HG03045 (cell line): ENCODE results near the gene ZSWIM6.

ENCODE experiments used
- ATAC-seq: cut with Tn5 transposase; IDR thresholded peaks from one replicate; pipeline ENCODE4 v1.9.1; 2021; ENCODE audit warnings: mild to moderate bottlenecking, moderate library complexity; ENCODE audit not compliant: unreplicated experiment

ZSWIM6 gene

DNA sequence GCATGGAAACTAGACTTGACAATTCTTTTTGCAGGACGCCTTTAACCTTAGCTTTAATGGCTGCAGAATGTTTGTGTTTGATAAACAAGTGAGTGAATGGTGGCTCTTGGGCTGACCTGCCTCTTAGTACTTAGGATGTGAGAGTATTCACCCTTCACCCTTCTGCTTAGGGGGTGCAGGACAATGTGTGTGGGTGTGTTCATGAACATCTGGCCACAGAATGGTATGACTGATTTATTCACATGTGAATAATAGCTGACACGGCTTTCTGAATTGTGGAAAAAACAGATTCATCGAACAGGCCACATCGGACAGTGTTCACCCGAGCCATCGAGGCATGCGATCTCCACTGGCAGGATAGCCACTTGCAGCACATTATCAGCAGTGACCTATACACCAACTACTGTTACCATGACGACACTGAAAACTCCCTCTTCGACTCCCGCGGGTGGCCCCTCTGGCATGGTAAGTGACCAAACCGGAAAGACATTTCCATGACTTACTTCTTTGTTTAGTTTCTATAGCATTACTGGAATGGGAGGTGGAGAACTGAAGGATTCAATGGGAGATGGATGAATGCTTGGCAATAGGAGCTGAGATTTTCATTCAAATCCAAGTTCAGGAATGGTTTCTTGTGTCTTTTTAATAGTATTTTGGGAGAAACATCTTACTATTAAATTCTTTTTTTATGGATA is 193.6 kb downstream of the ZSWIM6 start:
- no peak for ATAC-seq

DNA sequence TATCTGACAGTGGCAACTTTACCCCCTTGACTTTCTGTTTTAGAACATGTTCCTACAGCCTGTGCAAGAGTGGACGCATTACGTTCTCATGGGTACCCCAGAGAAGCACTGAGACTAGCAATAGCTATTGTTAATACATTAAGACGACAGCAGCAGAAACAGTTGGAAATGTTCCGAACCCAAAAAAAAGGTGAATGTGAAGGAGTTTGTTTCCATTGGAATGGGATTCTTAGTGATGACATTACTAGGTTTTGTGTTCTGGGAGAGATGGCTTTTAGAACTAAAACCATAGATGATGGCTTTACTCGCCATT is 194.1 kb downstream of the ZSWIM6 start:
- no peak for ATAC-seq

DNA sequence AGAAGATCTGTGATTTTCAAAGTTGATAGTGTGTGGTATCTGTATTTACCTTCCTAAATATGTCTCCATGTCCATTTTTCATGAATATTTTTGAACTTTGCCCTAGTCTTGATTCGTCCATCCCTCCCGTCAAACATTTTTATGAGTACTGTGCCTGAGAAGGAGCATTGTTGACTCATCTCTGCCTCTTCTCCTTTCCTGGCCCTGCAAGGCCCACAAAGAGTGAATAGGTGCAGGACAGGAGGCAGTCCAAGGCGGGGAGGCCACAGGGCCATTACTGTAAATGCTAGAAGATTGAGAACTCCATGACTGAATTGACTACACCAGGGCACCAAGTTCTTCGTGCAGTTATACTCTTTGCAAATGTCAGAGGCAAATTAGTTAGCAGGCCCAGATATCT is 200.9 kb downstream of the ZSWIM6 start:
- no peak for ATAC-seq

DNA sequence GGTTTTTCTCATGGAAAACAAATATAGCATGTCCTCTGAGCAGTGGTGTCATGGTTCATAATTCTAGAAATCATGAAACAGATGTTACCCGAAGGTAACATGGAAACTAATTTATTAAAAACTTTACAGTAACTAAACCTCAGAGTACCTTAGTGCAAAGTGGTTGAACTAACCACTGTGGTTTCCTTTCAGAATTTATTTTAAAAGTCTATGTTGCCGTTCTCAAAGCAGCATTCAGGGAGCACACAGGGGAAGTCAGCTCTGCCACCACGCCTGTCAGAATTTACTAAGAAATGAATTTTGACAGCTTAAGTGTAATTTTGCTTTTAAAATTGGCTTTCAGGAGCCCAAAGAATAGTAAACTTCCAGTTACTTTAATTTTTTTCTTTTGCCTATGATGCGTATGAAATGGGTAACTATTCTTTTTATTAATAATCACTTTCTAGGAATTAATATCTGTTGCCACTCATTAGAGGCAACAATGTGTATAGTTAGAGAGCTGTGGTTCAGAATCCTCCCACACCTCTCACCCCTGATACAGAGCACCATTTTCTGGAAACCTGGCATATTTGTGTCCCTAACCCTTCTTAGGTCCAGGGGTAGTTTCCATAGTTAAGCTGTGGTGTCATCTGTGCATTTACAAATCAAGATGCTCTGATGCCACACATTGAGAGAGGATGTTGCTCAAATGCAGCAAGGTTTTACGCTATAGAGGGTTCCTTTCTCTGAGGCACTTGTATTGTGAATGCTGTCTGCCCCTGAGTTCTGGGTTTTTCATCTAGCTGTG is 202.6 kb downstream of the ZSWIM6 start:
- peak; percentile 92 for ATAC-seq

DNA sequence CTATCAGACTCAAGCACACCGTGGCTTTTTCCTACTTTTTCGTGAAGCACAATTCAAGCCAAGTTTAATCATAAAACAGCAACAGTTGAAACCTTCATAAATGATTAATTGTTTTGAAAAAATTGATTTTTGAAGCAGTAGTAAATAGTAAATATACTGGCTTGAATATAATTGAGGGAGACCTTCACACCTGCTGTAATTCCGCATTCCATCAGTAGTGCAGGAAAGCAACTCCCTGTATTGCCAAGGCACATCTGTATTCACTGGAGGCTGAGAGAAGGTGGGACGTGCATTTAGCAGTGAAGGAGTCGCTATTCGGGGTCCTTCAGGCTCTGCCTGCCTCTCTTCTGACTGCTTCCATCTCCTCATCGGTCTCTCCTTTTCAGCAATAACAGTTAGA is 203.8 kb downstream of the ZSWIM6 start:
- ATAC-seq: no peak

DNA sequence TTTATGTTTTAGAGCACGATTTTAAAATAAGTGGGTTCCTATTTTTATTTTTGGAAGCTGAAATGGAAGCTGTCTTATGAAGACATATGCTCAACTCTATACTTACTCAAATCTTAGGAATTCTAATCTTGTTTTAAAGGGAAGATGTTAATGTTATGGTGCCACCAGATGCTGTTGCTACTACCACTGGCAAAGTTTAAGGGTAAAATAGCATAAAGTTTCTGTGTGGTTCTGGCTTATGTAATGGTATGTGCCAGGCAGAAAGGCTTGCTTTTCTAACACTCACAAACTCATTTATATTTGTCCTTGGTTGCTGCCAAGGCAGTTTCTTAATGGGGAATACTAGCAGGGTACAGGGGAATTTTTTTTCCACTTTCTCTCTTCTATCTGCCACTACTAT is 204.9 kb downstream of the ZSWIM6 start:
- no peak for ATAC-seq

DNA sequence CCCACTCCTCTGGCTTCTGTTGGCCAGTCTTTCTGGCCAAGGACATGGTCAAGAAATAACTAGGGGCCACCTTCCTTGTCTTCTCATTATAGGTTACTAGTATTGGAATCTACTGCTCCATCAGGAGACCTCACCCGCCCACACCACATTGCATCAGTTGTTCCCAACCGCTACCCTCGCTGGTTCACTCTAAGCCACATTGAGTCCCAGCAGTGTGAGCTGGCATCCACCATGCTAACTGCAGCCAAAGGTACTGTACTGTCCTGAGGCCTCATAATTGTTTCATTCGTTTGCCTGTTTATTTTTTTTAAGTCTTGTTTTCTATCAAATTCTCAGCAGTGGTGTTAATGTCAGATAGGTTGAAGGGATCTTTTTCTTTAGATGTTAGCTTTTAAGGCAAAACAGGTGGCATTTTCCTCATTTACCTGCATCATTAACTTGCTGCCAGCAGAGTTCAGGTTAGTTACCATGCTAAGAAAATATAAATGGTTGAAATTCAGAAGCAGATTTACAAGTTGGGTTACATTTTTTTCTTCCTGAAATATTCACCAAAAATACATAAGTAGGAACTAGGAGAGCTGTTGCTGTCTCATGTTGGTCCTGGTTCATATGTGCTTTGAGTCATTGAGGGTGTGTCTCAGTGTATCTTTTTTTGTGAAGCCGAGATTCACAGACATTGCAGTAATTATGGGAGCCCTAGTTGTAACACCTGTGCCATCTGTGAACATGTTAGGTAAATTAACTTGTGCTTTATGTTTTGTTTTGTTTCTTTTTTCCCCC is 206.9 kb downstream of the ZSWIM6 start:
- no peak for ATAC-seq

DNA sequence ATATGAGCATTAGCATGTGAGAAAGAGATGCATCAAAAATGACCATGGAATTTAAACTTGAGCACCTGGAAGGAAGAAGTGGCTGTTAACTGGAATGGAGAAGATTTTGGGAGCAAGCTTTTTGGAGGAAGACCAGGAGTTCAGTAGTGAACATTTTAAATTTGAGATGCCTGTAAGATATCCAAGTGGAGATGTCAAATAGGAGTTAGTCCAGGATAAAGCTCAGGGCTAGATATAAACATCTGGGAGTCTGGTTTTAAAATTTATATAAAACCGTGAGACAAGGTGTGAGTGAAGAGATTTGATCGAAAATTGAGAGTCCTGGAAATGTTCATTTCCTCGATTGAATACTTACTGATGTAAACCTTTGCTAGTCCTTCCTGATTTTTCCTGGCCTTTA is 217.5 kb downstream of the ZSWIM6 start:
- ATAC-seq: no peak

DNA sequence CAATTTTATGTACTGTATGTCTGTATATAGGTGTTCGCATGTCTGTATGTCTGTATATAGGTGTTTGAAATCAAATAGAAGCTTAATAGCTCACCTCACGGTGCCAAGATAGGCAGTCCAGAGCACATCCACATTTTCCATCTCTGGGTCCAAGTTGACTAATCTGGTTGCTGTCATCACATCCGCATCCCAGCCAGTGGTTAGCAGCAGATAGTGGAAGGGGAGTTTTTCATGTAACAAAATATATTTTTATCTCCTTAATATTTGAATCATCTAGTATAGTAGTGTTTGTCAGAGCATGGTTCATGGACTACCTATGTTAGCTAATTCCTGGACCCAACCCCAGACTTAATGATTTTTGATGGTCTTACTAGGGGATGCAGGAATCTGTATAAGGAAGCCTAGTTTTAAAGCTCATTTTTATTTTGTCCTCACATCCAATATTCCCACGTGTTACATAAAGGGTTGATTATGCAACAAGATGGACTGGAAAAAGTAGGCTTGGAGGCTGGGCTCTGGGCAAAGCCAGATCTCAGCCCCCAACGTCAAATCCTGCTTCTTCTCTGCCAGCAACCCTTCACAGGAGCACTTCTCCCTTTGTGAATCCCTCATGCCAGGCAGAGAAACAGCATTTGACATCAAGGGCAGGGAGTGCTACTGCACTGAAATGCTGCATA is 219.7 kb downstream of the ZSWIM6 start:
- no peak for ATAC-seq

DNA sequence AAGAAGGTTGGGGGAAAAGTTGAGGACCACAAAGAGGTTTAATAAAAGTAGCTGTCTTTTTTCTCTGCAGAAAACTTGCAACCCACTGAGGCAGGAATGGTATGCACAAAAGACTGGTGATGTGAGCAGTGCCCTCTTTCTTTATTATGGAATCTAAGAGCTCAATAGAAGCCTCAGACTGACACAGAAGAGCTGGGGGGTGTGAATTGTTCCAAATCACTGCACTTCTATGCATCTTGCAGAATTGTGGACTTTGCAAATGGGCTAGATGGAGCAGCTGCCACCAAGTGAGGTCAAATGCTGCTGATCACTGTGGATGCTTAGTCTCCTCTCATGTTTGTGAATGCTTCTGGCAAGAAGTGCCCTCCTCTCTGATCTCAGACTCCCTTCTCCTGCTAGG is 227.1 kb downstream of the ZSWIM6 start:
- ATAC-seq: no peak

DNA sequence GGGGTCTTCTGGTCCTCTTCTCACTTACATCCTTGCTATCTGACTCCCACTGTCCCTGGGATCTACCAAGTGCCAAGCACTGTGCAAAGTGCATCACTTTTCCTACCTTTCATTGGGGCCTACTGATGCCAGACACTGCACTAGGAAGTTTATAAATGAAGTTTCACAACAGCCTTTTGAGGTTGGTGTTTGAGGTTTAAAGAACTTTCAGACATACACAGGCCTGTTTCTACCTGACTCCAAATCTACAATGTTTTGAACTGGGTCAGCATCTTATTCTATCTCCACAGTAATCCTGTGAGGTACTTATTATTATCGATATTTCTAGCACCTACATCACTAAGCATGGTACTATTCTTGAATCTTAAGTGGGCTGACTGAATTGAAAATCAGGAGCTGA is 227.7 kb downstream of the ZSWIM6 start:
- no peak for ATAC-seq

DNA sequence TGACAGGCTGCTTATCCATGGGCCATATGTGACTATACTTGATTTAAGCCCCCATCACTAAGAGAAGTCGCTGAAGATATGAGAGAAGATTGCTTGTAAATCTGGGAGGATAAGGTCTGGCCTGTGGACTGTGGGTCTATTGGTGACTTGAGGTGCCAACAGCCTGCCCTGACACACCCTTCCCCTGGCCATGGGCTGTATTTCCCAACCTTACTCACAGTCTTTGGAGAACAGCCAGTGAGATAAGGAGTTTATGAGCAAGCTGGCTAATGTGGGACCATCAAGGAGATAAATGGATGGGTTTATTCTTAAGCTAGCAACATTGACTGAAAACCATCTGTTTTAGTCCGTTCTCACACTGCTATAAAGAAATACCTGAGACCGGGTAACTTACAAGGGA is 231.3 kb downstream of the ZSWIM6 start:
- no peak for ATAC-seq

DNA sequence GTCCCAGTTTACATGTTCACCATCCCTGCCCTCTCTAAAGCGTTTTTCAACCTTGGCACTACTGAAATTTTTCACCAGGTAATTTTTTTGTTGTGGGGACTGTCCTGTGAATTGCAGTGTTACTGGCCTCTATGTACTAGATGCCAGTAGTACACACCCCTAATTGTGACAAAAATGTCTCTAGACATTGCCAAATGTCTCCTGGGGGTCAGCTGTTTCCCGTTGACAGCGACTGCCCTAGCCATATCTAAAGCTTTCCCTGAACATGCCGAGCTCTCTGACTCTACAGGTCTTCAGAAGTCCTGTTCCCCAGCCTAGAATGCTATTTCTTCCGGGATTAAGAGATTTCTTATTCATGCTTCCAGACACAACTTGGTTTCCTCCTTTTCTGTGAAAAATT is 235.3 kb downstream of the ZSWIM6 start:
- ATAC-seq: no peak

DNA sequence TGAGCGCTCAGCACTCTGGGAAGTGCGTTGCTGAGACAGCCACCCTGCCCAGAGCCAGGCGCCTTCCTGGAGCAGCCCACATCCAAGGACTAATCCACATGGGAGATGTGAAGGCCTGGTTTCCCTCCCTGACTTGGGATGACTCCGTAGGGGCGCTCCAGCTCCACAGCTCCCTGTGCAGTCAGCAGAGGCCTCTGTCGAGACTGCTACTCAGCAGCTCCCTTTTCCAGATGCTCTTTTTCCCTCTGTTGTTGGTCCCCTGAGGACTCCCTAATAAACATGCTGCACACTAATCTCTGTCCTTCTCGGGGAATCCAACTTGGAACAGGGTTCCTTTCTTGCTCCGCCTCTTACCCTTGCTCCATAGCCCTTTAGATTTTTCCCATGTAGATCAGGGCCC is 237.3 kb downstream of the ZSWIM6 start:
- no peak for ATAC-seq

DNA sequence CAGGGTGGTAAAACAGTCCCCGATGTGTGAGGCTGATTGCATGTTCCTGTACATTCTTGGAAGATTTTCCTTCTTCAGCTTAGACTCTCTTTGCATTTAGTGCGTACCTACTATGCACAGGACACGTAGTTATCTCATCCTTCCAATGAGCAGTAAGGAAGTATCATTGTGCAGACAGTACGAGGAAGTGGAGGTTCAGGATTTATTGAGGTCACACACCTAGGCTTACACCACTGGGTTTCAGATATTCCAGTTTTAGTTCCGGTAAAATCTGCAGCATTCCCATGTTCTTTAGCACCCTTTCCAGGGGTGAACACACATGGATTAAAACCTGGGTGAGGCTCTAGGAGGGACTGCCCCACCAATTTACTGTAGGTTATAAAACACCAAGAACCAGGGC is 238.7 kb downstream of the ZSWIM6 start:
- no peak for ATAC-seq

DNA sequence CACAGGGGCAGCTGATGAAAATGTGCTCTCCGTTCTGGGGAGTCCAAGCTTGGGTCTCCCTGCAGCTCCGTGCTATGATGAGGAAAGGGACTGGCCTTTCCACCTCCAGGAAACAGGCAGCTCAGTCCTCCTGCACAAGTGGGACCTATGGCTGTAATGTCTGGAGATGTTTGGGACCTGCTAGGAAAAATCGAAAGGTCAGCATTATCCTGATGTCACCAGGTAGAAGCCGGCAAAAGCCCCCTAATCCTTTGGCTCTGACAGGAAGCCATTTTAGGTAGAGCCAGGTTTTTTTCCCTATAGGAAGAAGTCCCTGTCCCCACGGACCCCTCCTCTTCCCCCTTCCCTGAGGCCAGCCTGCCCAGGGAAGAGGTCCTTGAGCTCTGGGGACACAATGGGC is 240.9 kb downstream of the ZSWIM6 start:
- ATAC-seq: no peak

DNA sequence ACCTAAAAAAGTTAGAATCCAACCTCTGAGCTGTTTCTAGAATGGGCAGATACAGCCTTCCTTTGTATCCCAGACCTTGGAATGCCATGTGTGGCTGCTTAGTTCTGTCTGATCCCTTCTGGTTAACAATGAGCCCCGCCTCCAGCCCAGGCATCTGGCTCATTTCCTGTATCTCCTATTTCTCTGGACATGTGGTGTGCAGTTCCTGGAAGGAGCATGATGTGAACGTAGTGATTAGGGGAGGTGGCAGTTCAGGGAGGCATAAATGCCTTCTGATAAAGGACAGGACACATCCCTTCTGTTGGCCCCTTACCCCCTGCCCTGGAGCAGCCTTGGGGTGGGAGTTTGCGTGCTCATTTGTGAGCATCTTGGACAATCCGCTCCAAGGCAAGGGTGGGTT is 243.0 kb downstream of the ZSWIM6 start:
- no peak for ATAC-seq

DNA sequence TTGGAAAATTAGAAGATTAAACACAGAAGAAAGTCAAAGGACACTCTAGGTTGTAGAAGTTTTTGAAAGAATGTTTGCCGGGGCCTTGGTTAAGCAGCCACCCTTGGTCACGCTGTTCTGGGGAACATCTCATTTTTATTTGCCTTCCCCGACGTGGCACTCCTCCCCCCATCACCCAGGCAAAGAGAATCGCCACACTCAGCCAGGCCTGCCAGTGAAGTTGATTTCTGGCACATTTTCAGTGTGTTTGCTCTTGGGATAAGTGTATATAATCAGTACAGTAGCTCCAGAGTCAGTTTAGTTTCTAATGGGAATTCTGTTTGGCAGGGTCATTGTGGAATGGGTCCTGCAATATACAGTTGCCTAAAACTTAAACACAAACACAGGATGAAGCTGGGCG is 243.5 kb downstream of the ZSWIM6 start:
- ATAC-seq: no peak

DNA sequence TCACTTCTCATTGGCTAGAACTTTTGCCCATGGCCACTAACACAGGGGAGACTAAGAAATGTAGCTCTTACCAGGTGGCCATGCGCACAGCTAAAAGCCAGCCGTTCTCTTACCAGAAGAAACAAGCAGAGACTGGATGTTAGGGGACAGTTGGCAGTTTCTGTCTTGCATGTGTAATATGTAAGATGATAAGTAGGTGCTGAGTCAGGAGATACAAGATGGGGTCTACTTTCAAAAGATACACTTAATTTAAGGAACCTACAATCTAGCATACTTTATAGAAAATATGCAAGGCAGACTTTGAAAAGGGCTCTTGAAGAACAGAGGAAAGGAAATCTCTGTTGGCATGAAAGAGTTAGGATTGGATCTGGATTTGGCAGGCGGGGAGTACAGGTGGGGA is 244.5 kb downstream of the ZSWIM6 start:
- no peak for ATAC-seq

DNA sequence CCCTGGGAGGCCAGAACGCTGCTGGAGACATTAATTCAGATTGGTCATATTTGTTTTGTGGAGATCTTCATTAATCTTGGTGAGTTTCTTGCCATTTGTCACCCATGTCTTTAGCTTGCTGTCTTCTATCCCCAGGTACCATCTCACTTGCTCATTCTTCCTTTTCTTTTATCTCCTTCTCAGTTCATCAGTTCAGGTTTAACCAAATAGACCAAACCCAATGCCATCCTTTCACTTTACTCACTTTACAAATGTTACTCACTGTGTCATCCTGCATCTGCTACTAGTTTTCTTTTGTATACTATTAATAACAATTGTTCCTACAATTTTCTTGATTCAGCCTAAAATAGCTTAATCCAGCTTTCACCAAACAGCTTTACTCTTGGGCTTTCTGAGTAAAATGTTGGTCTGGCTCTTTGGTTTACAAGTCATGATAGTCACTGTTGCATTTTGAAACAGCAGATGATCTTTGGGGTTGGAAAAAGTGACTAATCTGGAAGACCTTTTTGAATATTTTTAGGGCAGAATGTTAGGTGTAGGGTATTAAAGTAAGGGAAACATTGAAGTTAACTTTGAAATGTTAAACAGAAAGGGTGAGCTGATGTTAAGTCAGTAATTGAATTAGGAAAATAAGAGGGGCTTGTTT is 246.9 kb downstream of the ZSWIM6 start:
- no peak for ATAC-seq

DNA sequence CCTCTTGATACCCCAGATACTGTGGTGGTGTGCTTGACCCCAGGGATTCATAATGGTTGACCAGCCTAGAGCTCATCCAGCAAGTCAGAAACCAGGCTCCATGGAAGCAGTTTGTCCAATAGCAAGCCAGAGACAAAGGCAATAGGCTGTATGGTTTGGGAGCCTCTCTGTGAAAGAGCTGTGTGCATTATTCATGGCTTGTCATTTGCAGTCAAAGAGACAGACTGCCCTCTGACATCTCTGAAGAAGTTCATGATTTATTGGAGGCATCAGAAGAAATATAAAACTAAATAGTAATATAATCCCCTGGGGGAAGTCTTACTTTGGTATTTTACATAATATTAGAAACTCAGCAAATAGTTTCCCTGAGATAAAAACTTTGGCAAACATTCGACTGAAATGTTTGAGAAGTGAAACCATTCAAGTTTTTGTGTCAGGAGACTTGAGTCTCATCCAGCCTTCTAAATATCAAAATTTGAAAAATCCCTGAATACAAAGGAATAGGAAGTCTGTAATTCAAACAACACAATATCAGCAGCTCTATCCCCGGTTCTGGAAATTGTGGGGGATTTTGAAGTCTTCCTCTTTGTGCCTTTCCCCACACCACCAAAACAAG is 250.3 kb downstream of the ZSWIM6 start:
- ATAC-seq: no peak
